Skeletal muscle tissue (tissue), 4 donors: ENCODE results near the gene TNFSF13B. TPM values are rescaled to one million over a fixed set of nuclear protein-coding genes. Genes with fewer than 3 reads are reported as not detected.

Source experiments
- H3K27ac ChIP-seq: one replicate; pipeline ENCODE4 v1.7.0; 2013; ENCODE audit warnings: mild to moderate bottlenecking, low read depth, low read length, inconsistent platforms
- H3K27me3 ChIP-seq, 3 donors: one replicate each; pipeline ENCODE4 v1.7.0; 2013; ENCODE audit warnings: low read length in 3 of 3; ENCODE audit not compliant: control insufficient read depth in 3 of 3, insufficient read depth in 3 of 3
- H3K36me3 ChIP-seq, 3 donors: one replicate each; pipeline ENCODE4 v1.7.0; 2013; ENCODE audit warnings: low read length in 3 of 3; ENCODE audit not compliant: control insufficient read depth in 3 of 3, insufficient read depth in 3 of 3
- H3K4me1 ChIP-seq, 3 donors: one replicate each; pipeline ENCODE4 v1.7.0; 2013; ENCODE audit warnings: low read length in 3 of 3, mild to moderate bottlenecking in 3 of 3; ENCODE audit not compliant: control insufficient read depth in 3 of 3, insufficient read depth in 3 of 3
- H3K4me3 ChIP-seq, 3 donors: one replicate each; pipeline ENCODE4 v1.7.0; 2013; ENCODE audit warnings: low read length in 3 of 3
- H3K9ac ChIP-seq, 3 donors: one replicate each; pipeline ENCODE4 v1.7.0; 2013; ENCODE audit warnings: low read length in 3 of 3, mild to moderate bottlenecking in 3 of 3, moderate library complexity in 2 of 3, low read depth in 1 of 3
- H3K9me3 ChIP-seq, 3 donors: one replicate each; pipeline ENCODE4 v1.7.0; 2013; ENCODE audit warnings: low read length in 3 of 3; ENCODE audit not compliant: control insufficient read depth in 3 of 3
- total RNA-seq: library from RNA; depleted of rRNA; stranded (reverse); fragments of >200 nt; gene quantifications from one replicate; pipeline ENCODE4 v1.2.3, GENCODE V29; 2014
- donor health status: Osteomylitis.

TNFSF13B gene
- total RNA-seq, 1 donor from 2014 or later = 1.6 TPM

GRCh38 chr13:108328848-108329247 lies 59.3 kb downstream of the TNFSF13B start:
- Histone ChIP-seq H3K4me3 (no peak overlapping the region), H3K36me3 (no peaks in the 10 kb centered on the region), H3K4me1 (no peaks in the 10 kb centered on the region), H3K27me3 (peaks cover 0 to 6% (median 6%) of the 10 kb centered on the region in 3 donors), H3K27ac (no peak overlapping the region), H3K9ac (no peak overlapping the region), H3K9me3 (no peaks in the 10 kb centered on the region)

GRCh38 chr13:108332791-108333190 lies 63.3 kb downstream of the TNFSF13B start:
- peaks cover 0 to 6% (median 4%) of the 10 kb centered on the region in 3 donors for H3K27me3 ChIP-seq

GRCh38 chr13:108342369-108343289 lies 73.1 kb downstream of the TNFSF13B start:
- H3K27ac ChIP-seq = no peak overlapping the region
- H3K9ac ChIP-seq = no peak overlapping the region
- no peak overlapping the region for H3K4me3 ChIP-seq
- H3K27me3 ChIP-seq = peaks cover 0 to 3% (median 0%) of the 10 kb centered on the region in 3 donors
- H3K4me1 ChIP-seq = no peaks in the 10 kb centered on the region
- no peaks in the 10 kb centered on the region for H3K36me3 ChIP-seq
- H3K9me3 ChIP-seq = no peaks in the 10 kb centered on the region

More at GRCh38 chr13:108332791-108333190, 63.3 kb downstream of the TNFSF13B start:
- no peaks in the 10 kb centered on the region for H3K4me1 ChIP-seq
- no peaks in the 10 kb centered on the region for H3K9me3 ChIP-seq
- no peak overlapping the region for H3K27ac ChIP-seq
- no peak overlapping the region for H3K9ac ChIP-seq
- H3K36me3 ChIP-seq = no peaks in the 10 kb centered on the region
- H3K4me3 ChIP-seq = no peak overlapping the region

- Histone ChIP-seq H3K4me1 (no peaks in the 10 kb centered on the region), H3K27ac (no peak overlapping the region), H3K27me3 (peaks cover 0 to 3% (median 0%) of the 10 kb centered on the region in 3 donors), H3K4me3 (no peak overlapping the region), H3K9me3 (no peaks in the 10 kb centered on the region), H3K9ac (no peak overlapping the region), H3K36me3 (no peaks in the 10 kb centered on the region)
Measured at GRCh38 chr13:108345016-108345415, 75.5 kb downstream of the TNFSF13B start.

- Histone ChIP-seq H3K27ac (no peak overlapping the region), H3K9me3 (no peaks in the 10 kb centered on the region), H3K27me3 (peaks cover 0 to 3% (median 0%) of the 10 kb centered on the region in 3 donors), H3K4me1 (no peaks in the 10 kb centered on the region), H3K36me3 (no peaks in the 10 kb centered on the region), H3K9ac (no peak overlapping the region), H3K4me3 (no peak overlapping the region)
Measured at GRCh38 chr13:108346376-108346775, 76.9 kb downstream of the TNFSF13B start.

- no peaks in the 10 kb centered on the region for H3K9me3 ChIP-seq
- H3K4me3 ChIP-seq = no peak overlapping the region
- no peaks in the 10 kb centered on the region for H3K4me1 ChIP-seq
- no peaks in the 10 kb centered on the region for H3K36me3 ChIP-seq
- no peak overlapping the region for H3K27ac ChIP-seq
- H3K9ac ChIP-seq = no peak overlapping the region
- peaks cover 0 to 3% (median 0%) of the 10 kb centered on the region in 3 donors for H3K27me3 ChIP-seq
Measured at GRCh38 chr13:108349269-108349668, 79.8 kb downstream of the TNFSF13B start.

GRCh38 chr13:108350579-108350978 lies 81.1 kb downstream of the TNFSF13B start:
- no peak overlapping the region for H3K4me3 ChIP-seq
- H3K27ac ChIP-seq = no peak overlapping the region
- no peaks in the 10 kb centered on the region for H3K9me3 ChIP-seq
- no peak overlapping the region for H3K9ac ChIP-seq
- H3K36me3 ChIP-seq = no peaks in the 10 kb centered on the region
- no peaks in the 10 kb centered on the region for H3K27me3 ChIP-seq
- no peaks in the 10 kb centered on the region for H3K4me1 ChIP-seq

- Histone ChIP-seq H3K9ac (no peak overlapping the region), H3K4me1 (no peaks in the 10 kb centered on the region), H3K4me3 (no peak overlapping the region), H3K9me3 (no peaks in the 10 kb centered on the region), H3K36me3 (no peaks in the 10 kb centered on the region), H3K27me3 (no peaks in the 10 kb centered on the region), H3K27ac (no peak overlapping the region)
Measured at GRCh38 chr13:108352599-108352998, 83.1 kb downstream of the TNFSF13B start.

- H3K36me3 ChIP-seq = no peaks in the 10 kb centered on the region
- no peak overlapping the region for H3K4me3 ChIP-seq
- H3K27ac ChIP-seq = no peak overlapping the region
- no peaks in the 10 kb centered on the region for H3K4me1 ChIP-seq
- H3K9me3 ChIP-seq = no peaks in the 10 kb centered on the region
- H3K27me3 ChIP-seq = no peaks in the 10 kb centered on the region
- H3K9ac ChIP-seq = no peak overlapping the region
Measured at GRCh38 chr13:108357228-108357627, 87.7 kb downstream of the TNFSF13B start.
